T1000 (cell line): ENCODE measurements around the gene RNF214.

Experiments
- DNase-seq: peaks from one replicate; lab custom pipeline; 2025; ENCODE audit warnings: mixed read lengths; lab: John Stamatoyannopoulos, UW

RNF214 gene

GRCh38 chr11:117214404-117215110 lies 17.9 kb upstream of the RNF214 start:
- DNase-seq = no peak

GRCh38 chr11:117217141-117218084 lies 15.1 kb upstream of the RNF214 start:
- no peak for DNase-seq

- no peak for DNase-seq
Measured at GRCh38 chr11:117218133-117218915, 14.1 kb upstream of the RNF214 start.

- DNase-seq = no peak
Measured at GRCh38 chr11:117219001-117219400, 13.5 kb upstream of the RNF214 start.

GRCh38 chr11:117219455-117219854 lies 13.0 kb upstream of the RNF214 start:
- DNase-seq = no peak

GRCh38 chr11:117219995-117220394 lies 12.5 kb upstream of the RNF214 start:
- no peak for DNase-seq

- DNase-seq = no peak
Measured at GRCh38 chr11:117220568-117220967, 11.9 kb upstream of the RNF214 start.

GRCh38 chr11:117220999-117221774 lies 11.3 kb upstream of the RNF214 start:
- no peak for DNase-seq

- DNase-seq = peak; percentile 10
Measured at GRCh38 chr11:117221775-117222517, 10.5 kb upstream of the RNF214 start.

- DNase-seq = no peak
Measured at GRCh38 chr11:117222991-117223740, 9.3 kb upstream of the RNF214 start.

GRCh38 chr11:117223741-117224689 lies 8.5 kb upstream of the RNF214 start:
- DNase-seq = no peak

- no peak for DNase-seq
Measured at GRCh38 chr11:117225553-117226170, 6.8 kb upstream of the RNF214 start.

GRCh38 chr11:117226388-117227385 lies 5.8 kb upstream of the RNF214 start:
- DNase-seq = peak; percentile 10

GRCh38 chr11:117228091-117228490 lies 4.4 kb upstream of the RNF214 start:
- no peak for DNase-seq

- no peak for DNase-seq
Measured at GRCh38 chr11:117229411-117229810, 3.1 kb upstream of the RNF214 start.

GRCh38 chr11:117229931-117230285 lies 2.6 kb upstream of the RNF214 start:
- DNase-seq = no peak

GRCh38 chr11:117230286-117230961 lies 2.0 kb upstream of the RNF214 start:
- no peak for DNase-seq
